ENCODE results near the gene DNMT3L.

GRCh38 chr21:44272284-44272858, 10.7 kb upstream of the DNMT3L start:
- TF ChIP-seq CTCF (IDR thresholded peaks at IDR 0.05) (no peak), POLR2A (IDR thresholded peaks at IDR 0.05) (no peak)

Data from body of pancreas (tissue), 4 donors.